SIG-M5 treated with dmso at 0.1 percent for 504 hours (cell line): ENCODE results near the gene TNFRSF19.

Source experiments
- DNase-seq: peaks from one replicate; lab custom pipeline; 2025; ENCODE audit not compliant: unreplicated experiment; lab: John Stamatoyannopoulos, UW

Gene TNFRSF19

GRCh38 chr13:23714672-23715071, 144.5 kb downstream of the TNFRSF19 start:
- no peak for DNase-seq

- peak; percentile 49 for DNase-seq
Observed at GRCh38 chr13:23715092-23715761, 145.0 kb downstream of the TNFRSF19 start.

- DNase-seq: peak; percentile 2
Observed at GRCh38 chr13:23715762-23716235, 145.6 kb downstream of the TNFRSF19 start.

- DNase-seq: no peak
Observed at GRCh38 chr13:23716401-23716800, 146.2 kb downstream of the TNFRSF19 start.

GRCh38 chr13:23718996-23719395, 148.8 kb downstream of the TNFRSF19 start:
- DNase-seq: no peak

GRCh38 chr13:23722726-23723453, 152.7 kb downstream of the TNFRSF19 start:
- no peak for DNase-seq

GRCh38 chr13:23723471-23723870, 153.3 kb downstream of the TNFRSF19 start:
- DNase-seq: no peak

GRCh38 chr13:23724196-23724970, 154.2 kb downstream of the TNFRSF19 start:
- no peak for DNase-seq
